ENCODE data around the gene PRPSAP1. TPM values are rescaled to one million over a fixed set of nuclear protein-coding genes. Genes with fewer than 3 reads are reported as not detected.

The PRPSAP1 gene
- total and polyA plus RNA-seq, 2 of the 8 experiments (the other 6 are each of a cell fraction or from before 2014, with no cell fraction given) = 32.0 to 54.2 TPM

DNA sequence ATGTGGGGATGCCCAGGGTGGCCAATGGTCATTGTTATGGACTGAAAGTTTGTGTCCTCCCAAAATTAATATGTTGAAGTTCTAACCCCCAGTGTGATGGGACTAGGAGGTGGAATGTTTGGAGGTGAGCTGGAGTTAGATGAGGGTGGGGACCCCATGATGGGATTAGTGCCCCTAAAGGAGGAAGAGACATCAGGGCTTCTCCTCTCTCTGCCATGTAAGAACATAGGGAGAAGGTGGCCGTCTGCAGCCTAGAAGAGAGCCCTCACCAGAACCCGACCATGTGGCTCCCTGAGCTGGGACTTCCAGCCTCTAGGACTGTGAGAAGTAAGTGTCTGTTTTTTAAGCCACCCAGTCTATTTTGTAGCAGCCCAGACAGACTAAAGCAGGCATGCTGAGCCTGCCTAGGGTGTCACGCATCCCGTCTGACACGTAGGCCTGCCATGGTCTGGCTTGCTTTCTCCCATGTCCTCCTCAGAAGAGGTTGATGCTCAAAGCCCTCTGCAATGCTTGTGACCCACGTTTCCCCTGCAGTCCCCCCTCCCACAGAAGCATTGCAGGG is 4.0 kb upstream of the PRPSAP1 start:
- POLR2A ChIA-PET (ENCODE audit: partially characterized antibody) = no interaction called here
- WGBS, 2 experiments (ENCODE audit: extremely low coverage in 1 of 2, insufficient coverage in 1 of 2, insufficient read length in 1 of 2, insufficient replicate concordance in 2 of 2, low coverage in 1 of 2, low lambda C conversion rate in 2 of 2, missing lambda C conversion rate in 1 of 2) = 88% methylated on average over 6 of the region's 6 CpGs; no CpG with 5 or more reads in 1 of the 2 experiments
- TF ChIP-seq, protein P1, sequence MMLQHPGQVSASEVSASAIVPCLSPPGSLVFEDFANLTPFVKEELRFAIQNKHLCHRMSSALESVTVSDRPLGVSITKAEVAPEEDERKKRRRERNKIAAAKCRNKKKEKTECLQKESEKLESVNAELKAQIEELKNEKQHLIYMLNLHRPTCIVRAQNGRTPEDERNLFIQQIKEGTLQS (IDR thresholded peaks at IDR 0.05; ENCODE audit: insufficient read depth, low read depth, low read length) = no peak
- no peak for TF ChIP-seq FOSL1 (IDR thresholded peaks at IDR 0.05; ENCODE audit: insufficient read depth, low read depth, low read length)
- TF ChIP-seq GTF2F1 (IDR thresholded peaks at IDR 0.05; ENCODE audit: borderline replicate concordance, low read depth, low read length) = no peak
- TF ChIP-seq ZNF274 (IDR thresholded peaks at IDR 0.05; ENCODE audit: borderline replicate concordance, extremely low read depth, low read length) = no peak
- TF ChIP-seq USF2 (IDR thresholded peaks at IDR 0.05; ENCODE audit: low read length) = no peak
- no peak for TF ChIP-seq NRF1 (IDR thresholded peaks at IDR 0.05; ENCODE audit: low read depth, low read length)

More for the DNA sequence above, 4.0 kb upstream of the PRPSAP1 start:
- H3K23ac ChIP-seq (ENCODE audit: insufficient read length) = no peak overlapping the region
- H3K4ac ChIP-seq (replicated peaks; ENCODE audit: insufficient read length, low read depth, low read length) = no peak overlapping the region
- no peak for DNase-seq (ENCODE audit: low read depth in 1 of 2, low spot score in 2 of 2)
- H3K18ac ChIP-seq (ENCODE audit: extremely low read depth, low read length) = no peak overlapping the region
- H3K79me1 ChIP-seq (ENCODE audit: low read depth, low read length) = peaks cover 3% of the 10 kb centered on the region; the same call in 1 of the 2 replicates
- H3K27ac ChIP-seq (ENCODE audit: low read depth, low read length) = no peak overlapping the region
- H3K27me3 ChIP-seq (replicated peaks in 1 of 4; ENCODE audit: control insufficient read depth in 3 of 4, extremely low read depth in 1 of 4, insufficient read depth in 3 of 4, low read length in 3 of 4) = no peaks in the 10 kb centered on the region
- no peak overlapping the region for H2BK12ac ChIP-seq (ENCODE audit: low read depth, low read length)
- H3K56ac ChIP-seq (replicated peaks; ENCODE audit: insufficient read length, low read depth, low read length) = no peak overlapping the region
- no peak overlapping the region for H4K8ac ChIP-seq (ENCODE audit: extremely low read depth, insufficient read depth, low read length)
- H2AK5ac ChIP-seq (ENCODE audit: low read depth, low read length) = no peak overlapping the region
- H4K5ac ChIP-seq (ENCODE audit: insufficient read length, low read depth, low read length) = no peak overlapping the region
- peaks cover 7% of the 10 kb centered on the region; the same call in 1 of the 2 replicates for H3K23me2 ChIP-seq (ENCODE audit: low read depth, low read length)
- H4K91ac ChIP-seq (replicated peaks; ENCODE audit: insufficient read length, low read length) = no peak overlapping the region
- no peak overlapping the region for H2BK15ac ChIP-seq (ENCODE audit: low read length)
- no peak overlapping the region for H3K9ac ChIP-seq (replicated peaks in 1 of 4; ENCODE audit: extremely low read depth in 1 of 4, low read depth in 3 of 4, low read length in 3 of 4)
- no peak overlapping the region for H3K14ac ChIP-seq (ENCODE audit: insufficient read length)
- CTCF ChIA-PET (ENCODE audit: partially characterized antibody) = interaction anchor here (0.6 to 29.3 kb wide), 5 partner anchors 8 to 73 kb away, joined by 3 to 635 read pairs (median 8); partner anchors contain the start of gene SPHK1
- no peak overlapping the region for H2BK120ac ChIP-seq (replicated peaks; ENCODE audit: low read depth, low read length)
- no peak for FAIRE-seq
- no peak overlapping the region; the same call in 1 of the 2 replicates for H2BK20ac ChIP-seq (ENCODE audit: low read length)
- H3K9me3 ChIP-seq (ENCODE audit: insufficient read depth in 2 of 2, low read depth in 1 of 2, low read length in 1 of 2) = no peaks in the 10 kb centered on the region
- H3K4me1 ChIP-seq (replicated peaks in 1 of 4; ENCODE audit: control insufficient read depth in 3 of 4, insufficient read depth in 4 of 4, low read length in 3 of 4) = peaks cover 0 to 5% (median 0%) of the 10 kb centered on the region in 4 experiments; a peak in 3 of 7 replicates
- no peak overlapping the region for H2BK5ac ChIP-seq (ENCODE audit: low read depth, low read length)
- no peaks in the 10 kb centered on the region for H3K79me2 ChIP-seq (ENCODE audit: control insufficient read depth in 1 of 2, insufficient read depth in 2 of 2, low read length in 2 of 2)
- peaks cover 0 to 2% of the 10 kb centered on the region in 2 experiments for H4K20me1 ChIP-seq (replicated peaks in 1 of 2; ENCODE audit: control insufficient read depth in 1 of 2, insufficient read depth in 2 of 2, low read length in 2 of 2)
- no peak overlapping the region for H3K4me2 ChIP-seq (ENCODE audit: insufficient read depth in 1 of 2, low read depth in 2 of 2, low read length in 2 of 2)
- H3K36me3 ChIP-seq (ENCODE audit: control insufficient read depth in 2 of 4, insufficient read depth in 4 of 4, low read length in 3 of 4) = no peaks in the 10 kb centered on the region
- no peak overlapping the region; the same call in 1 of the 2 replicates for H2AFZ ChIP-seq (ENCODE audit: low read length)
- no peak overlapping the region for H3K4me3 ChIP-seq (ENCODE audit: extremely low read depth in 1 of 4, insufficient read depth in 2 of 4, low read depth in 3 of 4, low read length in 4 of 4)
